Heart left ventricle (tissue), 16 donors: ENCODE data around the gene PAPOLB. TPM values are rescaled to one million over a fixed set of nuclear protein-coding genes. Genes with fewer than 3 reads are reported as not detected.

ENCODE experiments used
- ATAC-seq, 4 donors: fragments of 200-7000 bp; cut with Tn5 transposase; one replicate each; pipeline ENCODE4 v1.9.1; 2020 to 2022; ENCODE audit warnings: moderate library complexity in 4 of 4, mild to moderate bottlenecking in 3 of 4, moderate number of reproducible peaks in 1 of 4
- DNase-seq, 5 donors: peaks; one replicate each; pipeline ENCODE4 v3.0.0-alpha.2; 2020
- H3K27ac ChIP-seq, 12 donors: fragments of 200-600 bp; sonication (generic) in 4 of 12; one replicate each; pipeline versions ENCODE4 v1.5.0 to v1.8.0; 2016 to 2022; ENCODE audit warnings: mild to moderate bottlenecking in 2 of 12
- H3K27me3 ChIP-seq, 9 donors: fragments of 200-600 bp; sonication (generic) in 2 of 9; one replicate each; pipeline versions ENCODE4 v1.5.1 to v1.8.0; 2016 to 2022; ENCODE audit warnings: mild to moderate bottlenecking in 3 of 9
- H3K36me3 ChIP-seq, 9 donors: fragments of 200-600 bp; sonication (generic) in 2 of 9; one replicate each; pipeline versions ENCODE4 v1.5.0 to v1.8.0; 2018 to 2022; ENCODE audit warnings: mild to moderate bottlenecking in 2 of 9
- H3K4me1 ChIP-seq, 12 donors: fragments of 200-600 bp; sonication (generic) in 4 of 12; one replicate each; pipeline versions ENCODE4 v1.5.0 to v1.8.0; 2016 to 2022; ENCODE audit warnings: mild to moderate bottlenecking in 3 of 12
- H3K4me3 ChIP-seq, 12 donors: fragments of 200-600 bp; sonication (generic) in 4 of 12; one replicate each; pipeline versions ENCODE4 v1.5.0 to v1.8.0; 2017 to 2022; ENCODE audit warnings: mild to moderate bottlenecking in 9 of 12, moderate library complexity in 4 of 12
- H3K9me3 ChIP-seq, 12 donors: fragments of 200-600 bp; sonication (generic) in 4 of 12; one replicate each; pipeline versions ENCODE4 v1.5.0 to v1.8.0; 2016 to 2022; ENCODE audit warnings: mild to moderate bottlenecking in 1 of 12
- POLR2A ChIP-seq, 2 donors: fragments of 450-650 bp; IDR thresholded peaks; one replicate each; pipeline ENCODE4 v1.6.1; 2017; ENCODE audit warnings: antibody characterized with exemption in 2 of 2, mild to moderate bottlenecking in 2 of 2, moderate library complexity in 2 of 2
- WGBS, 4 donors: extraction: QIAGEN DNeasy Blood & Tissue Kit in 2 of 4; methylation state at CpG; one replicate each; pipeline versions ENCODE4 v1.1.5 to v1.1.7; 2013 to 2018; 5-methylcytosine and 5-hydroxymethylcytosine counted together
- intact Hi-C, 10 donors: fragments of 100-400 bp; cut with DNase I; formaldehyde crosslinking; loops; one replicate each; pipeline versions ENCODE4 v1.11.1 to v1.14.2; 2022
- polyA plus RNA-seq, 2 donors: library from polyadenylated mRNA; stranded (reverse); fragments of 200-250 nt; gene quantifications; one replicate each; pipeline ENCODE4 v1.2.3, GENCODE V29; 2013
- total RNA-seq, 9 donors: library from RNA; depleted of rRNA in 2 of 9; stranded (reverse); fragments of >200 nt in 2 of 9; fragmentation: NEBNext Ultra II Directional in 3 of 9; extraction: Animal tissue kit (Norgen Biotek cat#: 25700) in 3 of 9; gene quantifications; one replicate each; pipeline versions ENCODE4 v1.1.0 to v1.2.4, GENCODE V29; 2016 to 2023
- TF ChIP-seq, protein P1 (sequence below), 12 donors: fragments of 200-600 bp; sonication (generic) in 4 of 12; IDR thresholded peaks; one replicate each; pipeline versions ENCODE4 v1.5.0 to v1.8.0; 2018 to 2022; ENCODE audit warnings: antibody characterized with exemption in 12 of 12, mild to moderate bottlenecking in 5 of 12
- donor health status: ischemic (EF 13 %, LVEDD 7.1; RV severe dilation, severe dysfunction).
- donor health status: healthy with polysubstance abuse.
- donor health status: DM: no; HTN: yes; CAD: no.
- donor health status: DM: no; HTN: no; CAD: no.
- donor health status: ischemic (EF 25% LVEDD 6.9; RV normal size, moderate dysfunction).
- donor health status: ischemic (EF 25% LVEDD 5.7; RV mildly dilated, moderate dysfunction).
- donor health status: healthy.
- donor health status: DM: yes; HTN: yes; CAD: no.
- donor health status: ischemic (EF 35%, LVEDD 5.7; RV mildly dilated, moderate dysfunction).
- donor health status: nonischemic (EF 11% LVEDD 7.7; RV severe dilation, severe dysfunction).
- donor health status: DM: yes; HTN: yes; CAD: no.
- donor health status: PGD.
- donor health status: ischemic (EF 29% LVEDD 5.4; RV normal size, mild dysfunction).
- donor health status: nonischemic (EF 23%, LVEDD 6.1; RV moderate dilation, normal function).

Gene PAPOLB
- total and polyA plus RNA-seq, 11 donors, result 0.03 to 0.38 (median 0.09) TPM; not detected in 5

DNA sequence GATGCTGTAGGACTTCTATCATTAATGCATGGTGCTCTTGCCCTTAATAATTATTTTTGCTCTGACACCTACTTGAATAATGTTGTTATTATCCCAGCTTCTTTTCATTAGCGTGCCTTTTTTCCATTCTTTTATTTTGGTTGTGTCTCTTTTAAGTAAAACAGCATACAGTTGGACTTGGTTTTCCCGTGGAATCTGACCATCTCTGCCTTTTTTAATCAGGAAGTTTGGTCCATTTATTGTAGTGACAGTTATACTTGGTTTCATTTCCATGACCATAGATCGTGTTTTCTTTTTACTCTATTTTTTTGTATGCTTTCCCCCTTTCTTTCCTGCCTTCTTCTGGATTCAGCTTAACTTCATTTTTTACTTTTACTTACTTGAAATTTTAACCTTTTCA is 4.6 kb downstream of the PAPOLB start:
- ATAC-seq (no peak), DNase-seq (no peak)
- Histone ChIP-seq H3K4me3 (no peak overlapping the region), H3K27ac (no peak overlapping the region), H3K36me3 (no peaks in the 10 kb centered on the region), H3K4me1 (peaks cover 0 to 7% (median 0%) of the 10 kb centered on the region in 12 donors), H3K9me3 (peaks cover 0 to 5% (median 0%) of the 10 kb centered on the region in 12 donors), H3K27me3 (peaks cover 0 to 5% (median 0%) of the 10 kb centered on the region in 9 donors)
- 67 to 77% (median 75%) methylated on average over 3 of the region's 3 CpGs for WGBS, 4 donors
- intact Hi-C loops, result no loop called here
- TF ChIP-seq, protein P1, sequence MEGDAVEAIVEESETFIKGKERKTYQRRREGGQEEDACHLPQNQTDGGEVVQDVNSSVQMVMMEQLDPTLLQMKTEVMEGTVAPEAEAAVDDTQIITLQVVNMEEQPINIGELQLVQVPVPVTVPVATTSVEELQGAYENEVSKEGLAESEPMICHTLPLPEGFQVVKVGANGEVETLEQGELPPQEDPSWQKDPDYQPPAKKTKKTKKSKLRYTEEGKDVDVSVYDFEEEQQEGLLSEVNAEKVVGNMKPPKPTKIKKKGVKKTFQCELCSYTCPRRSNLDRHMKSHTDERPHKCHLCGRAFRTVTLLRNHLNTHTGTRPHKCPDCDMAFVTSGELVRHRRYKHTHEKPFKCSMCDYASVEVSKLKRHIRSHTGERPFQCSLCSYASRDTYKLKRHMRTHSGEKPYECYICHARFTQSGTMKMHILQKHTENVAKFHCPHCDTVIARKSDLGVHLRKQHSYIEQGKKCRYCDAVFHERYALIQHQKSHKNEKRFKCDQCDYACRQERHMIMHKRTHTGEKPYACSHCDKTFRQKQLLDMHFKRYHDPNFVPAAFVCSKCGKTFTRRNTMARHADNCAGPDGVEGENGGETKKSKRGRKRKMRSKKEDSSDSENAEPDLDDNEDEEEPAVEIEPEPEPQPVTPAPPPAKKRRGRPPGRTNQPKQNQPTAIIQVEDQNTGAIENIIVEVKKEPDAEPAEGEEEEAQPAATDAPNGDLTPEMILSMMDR (IDR thresholded peaks at IDR 0.05), result no peak
- TF ChIP-seq POLR2A (IDR thresholded peaks at IDR 0.05), result no peak

DNA sequence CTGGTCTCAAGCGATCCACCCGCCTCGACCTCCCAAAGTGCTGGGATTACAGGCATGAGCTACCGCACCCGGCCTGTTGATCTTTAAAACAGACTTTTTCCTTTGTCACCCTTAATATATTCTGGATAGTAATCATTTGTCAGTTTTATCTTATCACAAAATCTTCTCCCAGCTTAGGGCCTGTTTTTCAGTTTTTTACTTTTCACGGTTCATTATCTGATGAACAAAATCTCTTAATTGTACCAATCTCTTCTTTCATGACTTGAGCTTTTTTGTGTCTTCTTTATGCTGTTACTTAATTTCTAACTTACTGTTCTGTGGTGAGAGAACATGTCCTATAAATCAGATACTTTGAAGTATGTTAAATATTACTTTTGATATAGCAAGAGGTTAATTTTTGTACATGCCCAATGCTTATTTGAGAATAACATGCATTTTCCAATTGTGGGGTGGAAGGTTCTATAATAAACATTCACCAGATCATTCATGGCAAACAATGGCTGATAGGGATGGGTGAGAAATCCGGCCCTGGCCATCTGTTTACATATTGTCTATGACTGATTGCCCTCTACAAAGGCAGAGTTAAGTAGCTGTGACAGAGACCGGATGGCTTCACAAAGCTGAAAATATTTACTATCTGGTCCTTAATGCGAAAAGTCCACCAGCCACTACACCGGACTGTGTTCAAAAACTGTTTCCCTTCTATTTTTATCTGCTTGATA is 5.3 kb downstream of the PAPOLB start:
- DNase-seq (no peak), ATAC-seq (no peak)
- H3K4me1 ChIP-seq, result peaks cover 0 to under 1% (median 0%) of the 10 kb centered on the region in 12 donors
- no peak overlapping the region for H3K4me3 ChIP-seq
- no peaks in the 10 kb centered on the region for H3K36me3 ChIP-seq
- intact Hi-C loops, result no loop called here
- WGBS, 4 donors, result 81 to 84% (median 83%) methylated on average over 10 of the region's 10 CpGs
- H3K27ac ChIP-seq, result no peak overlapping the region
- TF ChIP-seq, protein P1 (IDR thresholded peaks at IDR 0.05), result no peak
- no peak for TF ChIP-seq POLR2A (IDR thresholded peaks at IDR 0.05)
- H3K27me3 ChIP-seq, result peaks cover 0 to 4% (median 0%) of the 10 kb centered on the region in 9 donors
- H3K9me3 ChIP-seq, result peaks cover 0 to 10% (median 2%) of the 10 kb centered on the region in 12 donors

DNA sequence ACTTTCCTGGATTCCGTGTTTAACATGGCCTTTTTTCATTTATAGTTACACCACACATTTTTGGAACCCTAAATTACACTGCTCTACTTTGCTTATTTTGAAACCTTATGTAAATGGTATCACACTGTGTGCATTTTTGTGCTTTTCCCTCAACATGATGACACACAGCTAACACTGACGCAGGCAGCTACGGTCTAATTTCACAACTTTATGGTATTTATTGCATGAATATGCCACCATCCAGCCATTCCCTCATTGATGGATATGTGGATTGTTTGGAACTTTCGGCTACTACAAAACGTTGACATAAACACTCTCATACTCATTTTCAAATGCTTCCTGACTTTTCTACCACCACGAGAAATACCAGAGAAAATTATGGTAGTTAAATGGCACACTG is 6.9 kb downstream of the PAPOLB start:
- peaks cover 0 to 18% (median 4%) of the 10 kb centered on the region in 12 donors for H3K9me3 ChIP-seq
- no peaks in the 10 kb centered on the region for H3K27me3 ChIP-seq
- H3K27ac ChIP-seq, result no peak overlapping the region
- no peaks in the 10 kb centered on the region for H3K36me3 ChIP-seq
- WGBS, 4 donors, result 82 to 91% (median 89%) methylated on average over 6 of the region's 6 CpGs
- DNase-seq, result no peak
- H3K4me1 ChIP-seq, result no peaks in the 10 kb centered on the region
- TF ChIP-seq, protein P1 (IDR thresholded peaks at IDR 0.05), result no peak
- TF ChIP-seq POLR2A (IDR thresholded peaks at IDR 0.05), result no peak
- H3K4me3 ChIP-seq, result no peak overlapping the region
- no peak for ATAC-seq
- intact Hi-C loops, result no loop called here

DNA sequence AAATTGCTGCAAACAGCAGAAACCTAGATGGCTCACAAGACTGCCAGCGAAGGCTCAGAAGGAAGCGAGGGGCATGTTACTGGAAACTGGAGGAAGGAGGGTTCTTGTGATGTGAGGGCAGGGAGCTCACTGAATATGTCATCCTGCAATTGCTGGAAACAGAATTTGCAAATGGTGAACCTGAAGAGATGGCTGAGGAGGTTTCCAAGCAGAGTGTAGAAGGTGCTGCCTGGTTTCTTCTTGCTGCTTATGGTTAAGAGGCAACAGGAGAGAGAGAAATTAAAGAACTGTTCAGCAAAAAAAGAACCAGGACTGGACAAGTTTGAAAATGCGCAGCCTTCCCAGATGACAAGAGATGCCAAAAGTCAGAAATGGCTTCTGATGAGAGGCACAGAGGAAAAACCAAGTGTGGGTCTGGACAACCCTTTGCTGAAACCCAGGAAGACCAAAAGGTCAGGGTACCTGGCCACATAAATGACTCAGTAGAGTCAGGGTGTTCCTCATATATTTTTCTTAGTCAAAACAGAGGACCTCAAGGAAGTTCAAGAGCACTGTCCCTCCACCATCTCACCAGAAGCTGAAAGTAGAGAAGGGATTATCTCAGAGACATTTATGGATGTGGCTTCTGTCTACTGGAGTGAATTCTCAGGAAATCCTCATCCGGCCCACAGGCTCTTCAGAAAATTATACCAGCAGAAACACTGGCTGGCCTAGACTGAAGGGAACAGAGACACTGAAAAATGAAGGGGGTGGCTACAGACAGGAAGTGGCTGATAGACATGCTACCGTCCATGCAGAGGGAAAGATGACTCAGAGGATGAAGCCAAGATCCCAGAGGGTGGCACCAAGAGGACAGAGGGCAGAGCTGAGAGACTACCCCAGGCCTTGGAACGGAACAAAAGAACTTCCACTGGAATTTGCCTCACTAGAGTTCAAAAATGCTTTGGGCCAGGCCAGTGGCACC is 10.1 kb downstream of the PAPOLB start:
- Histone ChIP-seq H3K9me3 (peaks cover 0 to 18% (median 4%) of the 10 kb centered on the region in 12 donors), H3K36me3 (no peaks in the 10 kb centered on the region), H3K27ac (no peak overlapping the region), H3K4me1 (no peaks in the 10 kb centered on the region), H3K4me3 (no peak overlapping the region), H3K27me3 (peaks cover 0 to 4% (median 0%) of the 10 kb centered on the region in 9 donors)
- WGBS, 4 donors, result 80 to 86% (median 83%) methylated on average over 6 of the region's 6 CpGs
- DNase-seq (no peak), ATAC-seq (no peak)
- TF ChIP-seq, protein P1 (IDR thresholded peaks at IDR 0.05), result no peak
- TF ChIP-seq POLR2A (IDR thresholded peaks at IDR 0.05), result no peak
- intact Hi-C loops, result no loop called here
